Prostate gland (tissue), 2 donors: Measurements from ENCODE around the gene GMEB1.

Experiments
- CTCF ChIP-seq, 4 experiments: fragments of 200-600 bp in 2 of 4; fragments of 450-650 bp in 2 of 4; sonication (generic) in 2 of 4; IDR thresholded peaks; 1 replicate in 3 of 4; 2 replicates in 1 of 4; pipeline ENCODE4 v1.5.1; 2016 to 2019; ENCODE audit warnings: antibody characterized with exemption in 4 of 4, mild to moderate bottlenecking in 2 of 4, moderate library complexity in 2 of 4
- POLR2A ChIP-seq: fragments of 450-650 bp; IDR thresholded peaks from one replicate; pipeline ENCODE4 v1.6.1; 2016; ENCODE audit warnings: antibody characterized with exemption, mild to moderate bottlenecking
- POLR2AphosphoS5 ChIP-seq: sonication (generic); formaldehyde crosslinking; IDR thresholded peaks from one replicate; pipeline ENCODE4 v1.6.1; 2017; ENCODE audit warnings: antibody characterized with exemption

- TF ChIP-seq CTCF (IDR thresholded peaks at IDR 0.05), result peak in 1 of 4 experiments; percentile 10
- TF ChIP-seq POLR2AphosphoS5, result no peak
- no peak for TF ChIP-seq POLR2A
These were observed 88.3 kb downstream of the GMEB1 start for GRCh38 chr1:28756846-28757245.
